ENCODE data around the gene SERPINB6. TPM values are rescaled to one million over a fixed set of nuclear protein-coding genes. Genes with fewer than 3 reads are reported as not detected.
"Not testable (repeated sequence)": the region's sequence is repeated elsewhere in the genome, so short reads cannot be mapped to it uniquely, and the experiment has no call there.

The SERPINB6 gene
- 89.2 TPM for polyA plus RNA-seq (ENCODE audit: insufficient read length)
- long read RNA-seq, donor 1, transcript SERPINB6-205 (7 exons, 1,315 nt): major isoform, 18 of 157 reads
- long read RNA-seq, donor 1, partial matches to known transcripts: 74 of 157 reads
- long read RNA-seq, donor 1, other reads (novel, unspliced or antisense): 57 of 157 reads
- long read RNA-seq, donor 2, transcript SERPINB6-205 (7 exons, 1,315 nt): major isoform, 7 of 41 reads
- long read RNA-seq, donor 2, partial matches to known transcripts: 24 of 41 reads
- long read RNA-seq, donor 2, other reads (novel, unspliced or antisense): 0 of 41 reads
- long read RNA-seq, donor 3, transcript SERPINB6-204 (7 exons, 1,370 nt): minor isoform, 5 of 77 reads
- long read RNA-seq, donor 3, transcript SERPINB6-216 (4 exons, 2,120 nt): minor isoform, 6 of 77 reads
- long read RNA-seq, donor 3, transcript SERPINB6-205 (7 exons, 1,315 nt): major isoform, 13 of 77 reads
- long read RNA-seq, donor 3, partial matches to known transcripts: 43 of 77 reads
- long read RNA-seq, donor 3, other reads (novel, unspliced or antisense): 0 of 77 reads
- long read RNA-seq, donor 4, partial matches to known transcripts: 6 of 11 reads
- long read RNA-seq, donor 4, other reads (novel, unspliced or antisense): 0 of 11 reads
- long read RNA-seq, donor 5, transcript SERPINB6-205 (7 exons, 1,315 nt): major isoform, 17 of 110 reads
- long read RNA-seq, donor 5, transcript SERPINB6-210 (7 exons, 1,638 nt): minor isoform, 6 of 110 reads
- long read RNA-seq, donor 5, transcript SERPINB6-204 (7 exons, 1,370 nt): minor isoform, 16 of 110 reads
- long read RNA-seq, donor 5, partial matches to known transcripts: 62 of 110 reads
- long read RNA-seq, donor 5, other reads (novel, unspliced or antisense): 0 of 110 reads
- long read RNA-seq, donor 6, transcript SERPINB6-205 (7 exons, 1,315 nt): major isoform, 10 of 72 reads
- long read RNA-seq, donor 6, transcript SERPINB6-216 (4 exons, 2,120 nt): minor isoform, 5 of 72 reads
- long read RNA-seq, donor 6, transcript SERPINB6-204 (7 exons, 1,370 nt): minor isoform, 6 of 72 reads
- long read RNA-seq, donor 6, partial matches to known transcripts: 45 of 72 reads
- long read RNA-seq, donor 6, other reads (novel, unspliced or antisense): 0 of 72 reads
- long read RNA-seq, donor 7, transcript SERPINB6-205 (7 exons, 1,315 nt): major isoform, 16 of 76 reads
- long read RNA-seq, donor 7, transcript SERPINB6-206 (7 exons, 1,375 nt): minor isoform, 10 of 76 reads
- long read RNA-seq, donor 7, transcript SERPINB6-204 (7 exons, 1,370 nt): minor isoform, 10 of 76 reads
- long read RNA-seq, donor 7, partial matches to known transcripts: 28 of 76 reads
- long read RNA-seq, donor 7, other reads (novel, unspliced or antisense): 0 of 76 reads
- long read RNA-seq, donor 8, partial matches to known transcripts: 0 of 17 reads
- long read RNA-seq, donor 8, other reads (novel, unspliced or antisense): 0 of 17 reads

- DNase-seq: no peak
Observed at GRCh38 chr6:2971420-2972218, at the start of gene SERPINB6. Gene SERPINB6 (minus strand): TSS chr6:2971567. CDS start chr6:2959332, 12,235 bp downstream.

- no peak for DNase-seq
Observed at GRCh38 chr6:3019749-3020320, 48.5 kb upstream of the SERPINB6 start.

- no peak for DNase-seq
Observed at GRCh38 chr6:3019065-3019464, 47.7 kb upstream of the SERPINB6 start.

- DNase-seq: no peak
Observed at GRCh38 chr6:3017304-3017703, 45.9 kb upstream of the SERPINB6 start.

GRCh38 chr6:3016473-3017280 lies 45.3 kb upstream of the SERPINB6 start:
- no peak for DNase-seq

- DNase-seq: no peak
Observed at GRCh38 chr6:3015144-3015543, 43.8 kb upstream of the SERPINB6 start.

GRCh38 chr6:3014675-3015066 lies 43.3 kb upstream of the SERPINB6 start:
- DNase-seq: no peak

GRCh38 chr6:3013901-3014674 lies 42.7 kb upstream of the SERPINB6 start:
- no peak for DNase-seq

GRCh38 chr6:3013486-3013885 lies 42.1 kb upstream of the SERPINB6 start:
- DNase-seq: no peak

GRCh38 chr6:3011592-3011991 lies 40.2 kb upstream of the SERPINB6 start:
- DNase-seq: no peak

- no peak for DNase-seq
Observed at GRCh38 chr6:3011158-3011557, 39.8 kb upstream of the SERPINB6 start.

GRCh38 chr6:3009930-3010329 lies 38.6 kb upstream of the SERPINB6 start:
- DNase-seq: no peak

- not testable (repeated sequence) for DNase-seq
Observed at GRCh38 chr6:3008712-3009265, 37.4 kb upstream of the SERPINB6 start.

GRCh38 chr6:3007571-3007970 lies 36.2 kb upstream of the SERPINB6 start:
- no peak for DNase-seq

- DNase-seq: peak; percentile 39
Observed at GRCh38 chr6:3006476-3006875, 35.1 kb upstream of the SERPINB6 start.

- DNase-seq: no peak
Observed at GRCh38 chr6:3005874-3006273, 34.5 kb upstream of the SERPINB6 start.

- DNase-seq: no peak
Observed at GRCh38 chr6:3005077-3005476, 33.7 kb upstream of the SERPINB6 start.

GRCh38 chr6:3003226-3003625 lies 31.9 kb upstream of the SERPINB6 start:
- not testable (repeated sequence) for DNase-seq
